SHP77 (cell line): ENCODE results near the gene MRPL50.

Experiments
- DNase-seq, 2 experiments: peaks; one replicate each; lab custom pipeline; 2025; lab: John Stamatoyannopoulos, UW

MRPL50 gene

GRCh38 chr9:101398068-101398929 is at the start of gene MRPL50, which contains the start of gene ZNF189:
Gene MRPL50 (minus strand): TSS chr9:101398618. CDS start chr9:101398592, 26 bp downstream.
Gene ZNF189 (plus strand): TSS chr9:101398851. CDS start chr9:101399157, 306 bp downstream.
- peak; percentile 97 to 98 for DNase-seq

DNA sequence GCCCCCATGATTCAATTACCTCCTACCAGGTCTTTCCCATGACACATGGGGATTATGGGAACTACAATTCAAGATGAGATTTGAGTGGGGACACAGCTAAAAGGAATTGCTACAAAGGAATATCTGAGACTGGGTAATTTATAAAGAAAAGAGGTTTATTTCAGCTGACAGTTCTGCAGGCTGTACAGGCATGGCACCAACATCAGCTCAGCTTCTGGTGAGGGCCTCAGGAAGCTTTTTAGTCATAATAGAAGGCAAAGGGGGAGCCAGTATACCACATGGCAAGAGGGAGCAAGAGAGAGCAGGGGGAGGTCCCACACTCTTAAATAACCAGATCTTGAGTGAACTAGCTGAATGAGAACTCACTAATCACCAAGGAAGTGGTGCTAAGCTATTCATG is 48.3 kb upstream of the MRPL50 start:
- no peak for DNase-seq

DNA sequence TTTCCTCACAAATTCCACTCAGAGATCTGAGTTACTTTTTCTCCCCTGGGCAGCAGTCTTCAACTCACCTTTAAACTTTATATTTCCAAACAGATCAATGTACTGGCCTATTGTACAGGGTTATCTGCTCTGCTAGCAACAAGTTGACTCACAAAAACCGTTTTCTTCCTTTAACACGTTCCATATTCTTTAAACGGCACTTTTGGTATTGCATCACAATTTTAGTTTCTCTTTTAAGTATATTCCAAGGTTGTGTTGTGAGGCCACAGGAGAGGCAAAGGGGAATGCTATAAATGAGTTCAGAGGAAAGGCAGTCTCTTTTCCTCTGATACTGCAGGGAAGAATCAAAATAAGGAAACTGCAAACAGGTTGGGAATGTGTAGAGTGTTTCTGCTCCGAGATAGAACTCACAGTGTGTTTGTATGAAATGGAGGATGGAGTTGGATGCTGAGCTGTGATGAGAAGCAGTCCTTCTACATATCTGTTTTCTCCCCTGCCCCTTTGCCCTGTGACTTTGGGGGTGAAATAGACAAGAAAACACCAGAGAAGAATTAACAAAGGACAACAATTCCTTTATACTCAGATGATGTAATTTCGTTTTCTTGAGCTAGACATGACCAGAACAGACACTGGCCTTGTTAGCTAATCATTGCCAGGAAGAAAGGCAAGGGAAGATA is 47.1 kb upstream of the MRPL50 start:
- DNase-seq = no peak

DNA sequence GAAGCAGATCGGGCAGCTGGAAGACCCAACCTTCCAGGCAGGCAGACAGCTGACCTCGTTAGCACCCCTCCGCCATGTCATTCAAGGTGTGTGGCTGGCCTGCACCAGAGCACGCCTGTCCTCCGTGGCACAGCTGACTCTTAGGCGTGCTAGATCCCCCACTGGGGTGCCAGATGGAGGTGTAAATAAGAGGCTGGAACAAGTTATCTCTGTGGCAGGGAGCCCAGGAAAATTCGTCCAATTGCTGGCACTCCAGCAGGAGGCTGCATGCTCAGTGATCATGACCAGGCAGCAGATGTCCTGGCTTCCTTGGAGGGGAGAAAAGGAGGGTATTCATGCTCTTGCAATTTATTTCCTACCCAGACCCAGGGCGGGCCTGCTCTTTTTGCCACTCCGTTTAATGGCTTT is 45.0 kb upstream of the MRPL50 start:
- DNase-seq = no peak

GRCh38 chr9:101442736-101443135 is 44.3 kb upstream of the MRPL50 start:
- no peak for DNase-seq

GRCh38 chr9:101442318-101442717 is 43.9 kb upstream of the MRPL50 start:
- DNase-seq = no peak

- DNase-seq = no peak
Observed at GRCh38 chr9:101440714-101441230, 42.4 kb upstream of the MRPL50 start.

DNA sequence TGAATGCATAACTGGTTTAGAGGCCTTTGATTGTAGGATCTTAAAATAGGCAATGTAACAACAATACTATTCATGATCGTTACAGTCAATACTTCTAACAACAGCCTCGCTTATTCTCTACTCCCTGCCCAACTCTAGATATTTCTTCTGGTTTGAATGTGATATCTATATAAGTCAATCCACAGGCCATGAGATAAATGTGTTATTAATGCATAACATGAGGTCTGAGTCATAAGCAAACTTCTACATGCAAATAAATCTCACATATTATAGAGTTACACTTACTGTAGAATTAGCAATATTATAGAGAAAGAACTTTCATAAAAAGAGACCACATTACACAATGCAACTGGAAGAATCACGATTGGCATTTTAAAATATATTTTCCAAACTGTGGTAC is 40.1 kb upstream of the MRPL50 start:
- no peak for DNase-seq

DNA sequence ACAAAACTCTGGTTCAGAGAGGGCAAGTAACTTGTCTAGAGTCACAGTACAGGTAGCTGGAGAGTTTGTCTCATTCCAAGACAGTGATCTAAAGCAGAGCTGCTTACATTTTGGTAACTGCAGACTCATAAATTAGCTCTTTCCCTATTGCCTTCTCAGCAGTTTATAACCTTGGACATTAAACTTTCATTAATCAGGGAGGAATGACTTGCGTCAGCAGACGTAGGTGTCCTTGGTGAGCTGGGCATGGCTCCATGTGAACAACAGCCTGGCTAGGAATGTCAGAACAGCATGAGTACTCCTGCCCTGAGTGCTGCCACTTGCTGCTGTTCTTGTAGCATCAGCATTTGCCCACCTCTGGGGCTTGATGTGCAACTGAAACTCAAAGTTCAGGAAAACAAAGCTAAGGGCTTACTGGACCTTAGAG is 39.4 kb upstream of the MRPL50 start:
- DNase-seq = no peak

- DNase-seq = no peak
Observed at GRCh38 chr9:101435601-101436079, 37.2 kb upstream of the MRPL50 start, which contains the start of gene ALDOB. Gene ALDOB (minus strand): TSS chr9:101435774. CDS start chr9:101430887, 4,887 bp downstream.

DNA sequence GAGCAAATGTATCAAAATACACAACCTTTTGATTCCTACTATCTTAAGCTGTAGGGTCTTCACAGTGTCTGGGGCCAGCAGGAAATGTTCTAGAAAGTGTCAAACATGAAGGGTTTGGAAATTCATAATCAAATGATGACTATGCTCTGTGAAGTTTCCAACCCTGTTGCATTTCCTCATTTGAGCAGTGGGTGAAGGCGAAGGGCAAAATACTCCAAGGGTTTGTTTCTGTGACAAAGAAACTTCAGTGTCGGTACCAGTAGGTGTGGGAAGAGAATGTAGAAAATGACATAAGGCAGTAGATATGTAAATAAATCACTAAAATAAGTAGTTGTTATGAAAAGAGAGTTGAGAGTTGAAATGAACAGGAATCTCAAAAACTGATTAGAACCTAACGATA is 36.6 kb upstream of the MRPL50 start:
- no peak for DNase-seq

DNA sequence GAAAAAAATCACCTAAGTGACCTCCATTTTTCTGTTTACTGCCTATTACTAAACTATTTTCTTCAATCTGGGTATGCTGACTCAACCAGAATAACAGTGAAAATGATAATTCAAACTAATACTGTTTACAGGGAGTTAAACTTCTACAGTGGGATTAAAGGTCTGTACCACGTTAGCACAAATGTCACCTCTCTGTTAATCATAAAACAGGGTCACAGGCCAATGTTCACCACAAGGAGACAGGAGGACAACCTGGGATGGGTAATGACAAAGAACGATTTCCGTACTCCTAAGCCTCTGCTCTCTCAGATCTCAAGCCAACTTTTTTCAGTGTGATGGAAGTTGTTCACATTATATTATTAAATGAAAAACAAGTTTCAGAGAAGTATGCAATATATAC is 34.8 kb upstream of the MRPL50 start:
- no peak for DNase-seq

GRCh38 chr9:101432740-101433139 is 34.3 kb upstream of the MRPL50 start:
- DNase-seq = no peak

DNA sequence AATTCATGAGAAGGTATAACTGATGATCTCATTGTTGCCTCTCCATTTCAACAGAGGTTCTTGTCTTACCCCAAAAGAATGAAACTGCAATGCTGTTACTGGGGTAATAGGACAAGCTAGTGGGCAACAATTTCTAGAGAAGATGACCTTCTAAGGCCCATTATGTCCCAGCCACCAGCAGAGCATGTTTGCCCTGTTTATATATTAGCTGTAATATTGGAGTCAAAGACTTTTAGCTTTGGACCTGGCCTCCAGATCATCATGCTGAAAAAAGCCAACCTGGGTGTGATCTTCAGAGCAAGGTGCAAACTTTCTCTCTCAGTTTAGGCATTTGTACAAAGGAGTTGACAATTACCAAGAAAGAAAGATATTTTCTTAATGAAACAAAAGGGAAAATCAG is 33.8 kb upstream of the MRPL50 start:
- no peak for DNase-seq

GRCh38 chr9:101429736-101430135 is 31.3 kb upstream of the MRPL50 start:
- DNase-seq = no peak

- DNase-seq = no peak
Observed at GRCh38 chr9:101428909-101429308, 30.5 kb upstream of the MRPL50 start.

GRCh38 chr9:101427957-101428655 is 29.7 kb upstream of the MRPL50 start:
- no peak for DNase-seq

- DNase-seq = no peak
Observed at GRCh38 chr9:101427358-101427757, 28.9 kb upstream of the MRPL50 start.

- no peak for DNase-seq
Observed at GRCh38 chr9:101421653-101422065, 23.2 kb upstream of the MRPL50 start.

GRCh38 chr9:101419863-101420262 is 21.4 kb upstream of the MRPL50 start:
- no peak for DNase-seq

DNA sequence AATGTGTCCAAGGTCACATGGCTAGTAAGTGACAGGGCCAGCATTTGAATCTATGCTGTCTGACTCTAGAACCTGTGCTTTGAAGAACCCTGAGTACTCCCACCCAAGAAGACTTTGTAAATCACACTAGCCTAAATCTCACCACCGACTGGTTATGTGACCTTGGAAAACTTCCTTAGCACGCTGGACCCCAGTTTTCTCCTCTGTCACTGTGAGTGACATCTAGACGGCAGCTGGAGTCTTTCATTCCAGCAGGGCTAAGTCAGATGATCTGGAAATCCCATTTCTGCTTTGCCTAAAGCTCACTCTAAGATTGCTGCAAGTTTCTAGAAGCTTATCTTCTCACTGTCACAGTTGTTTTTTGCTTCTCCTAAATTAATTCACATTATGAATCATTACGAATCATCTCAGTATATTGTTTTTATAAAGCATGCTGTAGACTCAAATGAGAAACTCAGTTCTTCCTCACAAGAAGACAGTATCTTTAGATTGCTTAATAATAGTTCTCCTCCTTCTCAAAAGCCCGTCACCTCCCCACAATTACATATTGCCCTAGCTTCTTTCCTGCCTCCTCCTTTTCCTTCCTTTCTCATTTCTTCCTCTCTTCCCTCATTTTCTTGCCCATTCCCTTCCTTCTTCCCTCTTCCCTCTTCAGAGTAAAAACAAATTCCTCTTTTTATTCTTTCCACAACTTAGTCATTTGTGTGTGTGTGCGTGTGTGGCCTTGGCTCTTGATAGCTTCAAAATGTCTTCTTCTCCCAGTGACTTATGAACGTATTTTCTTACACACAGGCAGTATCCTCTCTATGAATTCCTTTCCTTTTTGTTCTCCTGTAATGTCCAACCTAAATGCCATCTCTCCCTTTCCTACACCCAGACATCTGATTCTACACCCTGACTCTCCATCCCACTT is 20.4 kb upstream of the MRPL50 start:
- DNase-seq = no peak
